Inferior parietal cortex (tissue), 1 donor: Measurements from ENCODE around the gene CXCR4.

Experiments used
- DNase-seq: peaks from one replicate; pipeline ENCODE4 v3.0.0-alpha.2; 2016; ENCODE audit errors: extremely low spot score

CXCR4 gene

DNA sequence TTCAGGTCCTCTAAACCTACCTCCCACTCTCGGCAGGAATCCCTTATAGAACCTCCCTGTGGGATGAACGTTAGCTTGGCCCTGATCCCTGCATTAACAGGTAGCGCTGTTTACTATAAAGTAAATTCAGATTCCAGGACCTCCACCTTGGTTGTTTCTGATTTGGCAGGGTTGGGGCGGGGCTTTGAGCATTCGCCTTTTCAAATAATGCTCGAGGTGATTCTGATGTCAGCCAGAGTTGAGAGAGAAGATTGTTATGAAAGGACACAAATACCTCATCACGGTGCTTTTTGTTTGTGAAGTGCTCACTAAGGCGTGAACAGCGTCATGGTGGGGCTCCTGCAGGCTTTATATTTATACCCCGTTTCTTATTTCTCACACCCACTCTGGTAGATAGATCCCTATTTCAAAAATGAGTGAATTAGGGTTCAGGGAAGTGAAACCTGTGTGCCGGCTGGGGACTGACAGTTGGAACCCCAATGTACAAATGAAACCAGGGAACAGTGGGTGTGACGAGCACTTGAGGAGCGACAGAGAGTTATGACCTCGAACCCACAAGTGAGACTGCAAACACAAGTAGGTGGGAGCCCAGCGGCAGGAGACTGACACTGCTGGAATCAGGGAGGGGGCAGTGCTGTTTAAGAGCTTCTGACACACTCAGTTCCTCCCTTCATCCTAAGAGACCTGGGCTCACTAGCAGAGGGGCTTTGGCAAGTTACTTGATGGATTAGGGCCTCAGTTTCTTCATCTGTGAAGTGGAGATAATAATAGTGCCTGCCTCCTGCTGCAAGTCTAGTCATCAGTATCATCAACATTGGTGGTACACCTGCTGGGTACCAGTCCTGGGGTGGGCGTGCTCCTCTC, 14.2 kb upstream of the CXCR4 start:
- DNase-seq = no peak

DNA sequence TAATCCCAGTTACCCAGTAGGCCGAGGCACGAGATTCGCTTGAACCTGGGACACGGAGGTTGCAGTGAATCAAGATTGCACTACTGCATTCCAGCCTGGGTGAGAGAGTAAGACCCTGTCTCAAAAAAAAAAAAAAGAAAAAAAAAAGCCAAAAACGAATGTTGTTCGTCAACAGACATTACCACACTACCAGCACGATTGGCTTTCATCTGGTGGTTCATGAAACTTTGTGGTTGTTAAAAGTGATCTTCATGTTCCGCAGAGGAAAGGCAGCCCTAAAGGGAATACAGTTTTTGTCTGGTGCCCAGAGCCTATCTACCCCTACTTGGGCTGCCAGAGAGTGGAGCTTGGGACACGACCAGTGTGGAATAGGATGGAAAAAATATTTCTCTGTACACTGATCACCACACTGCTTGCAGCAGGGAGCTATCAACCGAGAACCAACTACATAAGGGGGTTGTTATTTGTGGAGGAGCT, 13.6 kb upstream of the CXCR4 start:
- no peak for DNase-seq

DNA sequence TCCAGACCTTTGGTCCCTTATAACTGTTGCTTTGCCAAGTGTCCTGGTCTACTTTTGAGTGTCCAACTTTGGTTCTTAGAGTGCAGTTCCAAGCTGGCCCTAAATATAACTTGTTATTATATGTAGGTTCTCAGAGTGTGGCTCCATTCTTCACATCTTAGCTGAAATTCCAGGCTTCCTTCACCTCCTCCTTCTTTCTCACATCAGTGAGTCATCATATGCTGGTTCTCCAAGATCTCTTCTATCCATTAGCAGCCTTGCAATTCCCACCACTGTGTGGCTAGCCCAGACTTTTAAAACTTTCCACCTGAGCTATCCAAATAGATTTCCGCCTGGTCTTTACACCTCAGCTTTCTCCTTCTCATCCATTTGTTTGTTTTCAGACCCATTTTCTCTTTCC, 12.6 kb upstream of the CXCR4 start:
- no peak for DNase-seq

DNA sequence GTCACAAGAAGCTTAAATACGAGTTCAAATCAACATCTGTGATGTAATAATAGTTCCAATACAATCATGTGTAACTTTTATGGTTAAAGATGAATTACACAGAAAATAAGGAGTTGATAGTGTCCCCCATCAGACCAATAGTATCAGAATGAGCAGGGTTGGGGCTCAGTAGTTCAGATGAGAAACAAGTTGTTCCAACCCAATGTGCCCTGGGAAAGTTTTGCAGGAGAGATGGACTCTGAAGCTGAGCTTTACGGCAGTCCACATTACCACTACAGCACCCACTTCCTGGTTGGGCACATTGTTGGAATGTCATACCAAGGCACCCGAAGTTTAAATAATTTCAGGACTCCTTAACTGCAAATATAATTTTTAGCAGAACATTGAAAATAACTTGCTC, 12.1 kb upstream of the CXCR4 start:
- no peak for DNase-seq

DNA sequence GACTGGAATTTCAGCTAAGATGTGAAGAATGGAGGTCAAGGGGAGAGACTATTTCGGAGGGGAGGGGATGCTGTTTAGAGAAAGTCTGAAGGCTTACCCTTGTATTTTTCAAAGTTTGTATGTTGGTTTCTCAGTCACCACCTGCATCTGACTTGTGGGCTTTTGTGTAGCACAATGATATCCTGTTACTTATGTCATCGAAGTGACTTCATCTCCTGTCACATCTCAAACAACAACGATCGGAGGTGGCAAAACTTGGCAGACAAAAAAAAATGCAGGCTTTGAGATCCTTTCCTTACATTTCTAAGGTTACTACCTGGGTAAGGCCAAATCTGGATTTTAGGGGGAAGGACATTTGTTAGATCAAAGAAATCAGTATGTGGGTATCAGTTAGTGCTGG, 11.7 kb upstream of the CXCR4 start:
- no peak for DNase-seq

DNA sequence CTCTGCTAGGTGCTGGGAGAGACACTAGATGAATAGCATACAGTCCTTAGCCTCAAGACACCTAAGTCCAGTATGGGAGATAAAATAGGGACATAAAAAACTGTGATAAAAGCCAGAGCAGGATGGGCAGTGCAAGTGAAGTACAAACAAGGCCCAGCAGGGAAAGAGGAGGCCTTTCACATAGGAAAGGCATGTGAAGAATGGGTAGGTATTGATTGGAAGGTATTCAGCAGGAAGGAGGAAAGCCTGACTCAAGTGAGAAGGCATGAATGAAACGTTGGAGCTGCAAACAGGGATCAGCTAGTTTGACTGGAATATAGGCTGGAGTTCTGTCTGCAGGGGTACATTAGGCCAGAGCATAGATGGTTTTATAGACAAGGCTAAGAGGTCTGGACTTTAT, 11.0 kb upstream of the CXCR4 start:
- no peak for DNase-seq

DNA sequence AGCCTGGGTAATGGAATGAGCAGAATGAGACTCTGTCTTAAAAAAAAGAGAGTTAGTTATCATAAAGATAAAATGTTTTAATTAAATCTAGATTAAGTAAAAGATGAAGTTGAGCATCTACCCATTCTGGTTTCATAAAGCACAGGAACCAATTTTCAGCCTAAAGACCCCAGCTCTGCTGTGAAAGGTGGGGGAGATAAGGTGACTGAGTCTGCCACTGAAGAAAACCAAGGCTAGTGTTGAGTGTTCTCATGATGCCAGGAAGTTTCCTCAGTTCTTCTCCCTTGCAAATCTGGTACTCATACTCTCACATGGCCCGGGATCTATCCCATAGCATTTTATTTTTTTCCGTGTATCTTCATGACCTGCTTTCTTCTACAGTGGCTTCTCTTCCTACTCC, 10.4 kb upstream of the CXCR4 start:
- DNase-seq = no peak

DNA sequence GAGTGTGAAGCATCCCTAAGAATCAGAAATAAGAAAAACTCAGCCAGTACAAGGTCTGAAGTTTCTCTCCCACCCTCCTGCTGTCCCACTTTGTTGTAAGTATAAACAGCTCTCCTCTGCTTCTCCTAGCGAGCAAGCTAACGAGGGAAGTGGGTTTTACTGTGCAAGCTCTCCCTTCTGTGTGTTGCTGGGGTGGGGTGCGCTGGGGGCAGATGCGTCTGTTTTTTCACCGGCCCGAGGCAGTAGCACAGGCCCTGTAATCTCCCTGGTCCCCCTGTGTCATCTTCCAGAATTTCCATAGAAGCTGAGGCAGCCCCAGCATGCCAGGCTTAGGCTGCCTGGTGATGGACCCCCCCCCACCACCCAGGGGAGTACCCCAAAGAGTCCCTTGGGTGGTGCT, 9.4 kb upstream of the CXCR4 start:
- no peak for DNase-seq

DNA sequence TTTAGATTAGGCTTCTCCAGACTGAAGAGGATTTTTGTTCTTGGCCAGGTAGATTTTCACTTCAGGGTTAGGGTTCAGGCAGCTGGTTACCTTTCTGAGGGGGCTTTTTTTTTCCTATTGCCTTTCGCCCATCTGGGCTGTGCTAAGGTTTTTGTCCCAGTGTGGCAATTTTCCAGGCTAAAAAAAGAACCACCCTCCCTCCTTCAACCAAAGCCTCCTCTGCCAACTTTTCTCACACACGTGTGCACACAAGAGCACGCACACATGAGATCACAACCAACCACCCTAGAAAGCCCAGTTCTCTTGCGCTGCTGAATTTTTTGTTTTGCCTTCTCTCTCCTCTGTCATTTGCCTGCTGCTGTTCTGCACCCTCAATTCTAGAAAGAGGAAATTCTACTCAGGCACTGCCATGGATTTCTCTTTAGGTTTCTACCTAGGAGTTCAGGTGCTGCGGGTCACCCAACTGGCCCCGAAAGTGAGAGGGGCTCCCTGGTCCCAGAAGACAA, 8.5 kb upstream of the CXCR4 start:
- DNase-seq = no peak

DNA sequence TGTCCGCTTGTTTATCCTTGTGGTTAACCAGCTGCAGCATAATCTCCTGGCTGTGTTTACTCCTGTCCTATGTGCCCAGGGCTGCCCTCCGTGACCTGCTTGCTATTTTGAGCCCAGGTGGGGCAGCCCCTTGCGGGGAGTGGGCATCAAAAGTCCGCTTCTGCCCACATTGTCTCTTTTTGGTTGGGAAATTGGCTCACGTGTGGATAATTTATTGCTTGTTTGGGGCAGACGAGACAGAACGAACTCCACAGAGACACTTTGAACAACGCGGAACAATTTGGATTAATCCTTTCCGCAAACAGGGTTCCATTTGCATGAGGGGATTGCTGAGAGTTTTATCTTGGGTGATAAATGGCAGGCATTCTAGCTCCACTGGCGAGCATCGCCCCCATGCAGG, 8.1 kb upstream of the CXCR4 start:
- no peak for DNase-seq

DNA sequence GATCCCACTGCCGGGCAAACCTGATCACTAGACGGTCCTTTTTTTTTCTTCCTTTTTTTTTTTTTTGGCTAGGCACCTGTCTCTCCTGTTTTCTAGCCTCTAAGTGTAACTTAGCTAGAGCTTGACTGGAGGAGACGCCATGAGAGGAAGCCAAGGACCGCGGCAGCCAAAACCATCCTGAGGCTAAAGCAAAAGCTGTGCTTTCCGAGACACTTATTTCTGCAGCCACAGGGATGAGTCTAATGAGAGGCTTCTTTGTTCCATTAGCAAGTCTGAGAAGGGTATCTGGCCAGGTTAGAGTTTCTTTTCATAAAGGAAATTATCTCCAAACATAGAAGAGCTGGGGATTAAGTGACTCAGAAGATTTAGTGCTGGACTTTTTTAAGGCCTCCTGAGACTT, 7.3 kb upstream of the CXCR4 start:
- no peak for DNase-seq

DNA sequence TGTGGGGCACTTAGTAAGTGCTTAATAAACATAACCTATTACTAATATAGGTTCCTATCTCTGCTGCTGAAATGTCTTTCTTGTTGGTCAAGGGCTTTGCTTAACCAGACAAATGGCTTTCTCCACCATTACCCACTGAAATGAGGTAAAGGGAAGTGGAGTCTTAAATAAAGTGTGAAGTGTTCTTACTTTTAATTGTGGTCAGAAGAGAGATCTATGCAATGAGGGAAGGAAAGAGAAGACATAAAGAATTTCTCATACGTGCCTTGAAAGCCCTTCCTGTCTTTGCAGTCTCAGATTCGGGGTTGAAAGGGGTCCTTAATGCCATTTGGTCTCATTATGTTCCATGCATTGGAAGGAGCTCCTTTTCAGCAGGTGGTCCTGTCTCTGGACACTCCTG, 6.9 kb upstream of the CXCR4 start:
- DNase-seq = no peak

DNA sequence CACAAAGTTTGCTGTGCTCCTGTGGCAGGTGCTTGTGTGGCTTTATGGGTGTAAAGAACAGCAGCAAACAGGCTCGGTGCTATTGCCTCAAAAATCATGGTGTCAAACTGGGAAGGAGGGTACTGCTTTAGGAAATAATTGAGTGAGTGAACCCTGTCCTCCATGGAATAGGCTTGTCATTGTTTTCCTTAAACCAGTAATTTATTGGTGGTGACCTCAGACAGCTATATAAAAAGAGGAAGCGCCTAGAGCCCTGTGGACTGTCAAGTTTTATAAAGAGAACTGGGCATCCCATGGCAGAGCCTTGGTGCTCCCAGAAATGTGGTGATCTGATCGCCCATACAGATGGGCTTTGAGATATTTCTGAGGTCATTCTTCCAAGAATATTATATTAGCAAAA, 4.7 kb upstream of the CXCR4 start:
- no peak for DNase-seq

DNA sequence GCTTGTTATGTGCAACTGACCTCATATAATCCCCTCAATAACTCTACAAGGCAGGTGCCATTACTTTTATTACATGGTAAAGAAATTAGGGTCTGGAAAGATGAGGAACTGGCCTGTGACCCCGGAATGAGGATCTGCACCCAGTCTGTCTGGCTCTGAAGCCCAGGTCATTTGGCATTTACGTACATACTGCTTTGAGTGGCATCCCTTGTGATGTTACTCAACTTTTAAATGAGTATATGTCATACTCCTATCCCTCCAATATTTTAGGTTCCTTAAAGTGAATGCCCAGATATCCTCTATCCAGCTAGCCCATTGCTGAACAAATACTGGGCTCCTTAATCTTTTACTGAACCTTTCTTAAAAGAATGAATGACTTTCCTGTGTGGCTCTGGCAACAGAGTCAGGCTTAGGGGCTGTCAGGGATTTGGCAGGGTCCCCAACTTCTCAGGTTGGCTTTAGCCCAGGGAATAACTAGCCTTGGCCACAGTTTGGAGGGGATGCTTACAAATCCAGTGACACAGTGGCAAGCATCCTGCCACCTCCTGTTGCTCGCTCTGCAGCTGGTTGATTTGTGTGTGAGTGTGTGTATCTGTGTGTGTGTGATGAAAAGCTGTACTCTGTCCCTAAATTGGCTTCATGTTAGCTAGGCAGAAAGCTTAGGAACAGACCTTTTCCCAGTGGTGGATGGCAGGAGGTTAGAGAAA, 3.4 kb upstream of the CXCR4 start:
- no peak for DNase-seq

DNA sequence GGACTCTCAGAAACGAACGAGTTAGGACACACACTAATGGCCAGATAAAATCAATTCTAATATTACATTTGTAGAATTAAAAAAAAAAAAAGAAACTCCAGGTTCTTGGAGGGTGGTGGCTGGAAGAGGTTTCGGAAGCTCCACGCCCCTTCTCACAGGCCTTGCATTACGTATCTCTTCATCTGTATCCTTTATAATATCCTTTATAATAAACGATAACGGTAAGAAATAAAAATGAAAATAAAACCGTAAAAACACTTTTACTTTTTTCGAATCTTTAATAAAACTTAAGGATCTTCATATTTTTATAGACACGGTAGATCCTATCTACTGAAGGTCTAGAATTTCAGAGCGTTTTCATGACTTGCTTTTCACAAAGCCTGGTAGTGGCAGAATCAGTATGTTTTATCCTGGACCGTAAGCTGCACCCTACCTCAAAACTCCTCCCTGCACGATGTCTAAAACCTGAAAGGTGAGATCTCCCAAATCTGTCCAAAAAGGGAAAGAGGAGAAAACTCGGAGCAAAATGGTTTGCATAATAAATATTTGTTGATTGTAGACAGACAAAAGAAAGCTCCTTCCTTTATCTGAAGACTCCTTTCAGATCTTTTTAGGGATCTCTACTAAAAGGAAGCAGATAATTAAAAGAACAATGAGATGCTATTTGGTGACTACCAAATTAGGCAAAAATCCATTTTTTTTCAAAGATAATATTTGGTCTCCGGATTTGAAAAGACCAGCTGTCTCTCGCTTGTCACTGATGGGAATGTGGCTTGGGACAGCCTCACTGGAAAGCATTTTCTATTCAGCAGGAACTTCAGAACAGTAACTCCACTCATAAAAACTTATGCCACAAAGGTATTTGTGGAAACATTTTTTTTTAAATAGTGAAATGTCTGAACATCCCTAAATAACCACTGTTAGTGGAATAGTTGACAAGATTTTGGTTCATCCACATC, 2.0 kb upstream of the CXCR4 start:
- no peak for DNase-seq

DNA sequence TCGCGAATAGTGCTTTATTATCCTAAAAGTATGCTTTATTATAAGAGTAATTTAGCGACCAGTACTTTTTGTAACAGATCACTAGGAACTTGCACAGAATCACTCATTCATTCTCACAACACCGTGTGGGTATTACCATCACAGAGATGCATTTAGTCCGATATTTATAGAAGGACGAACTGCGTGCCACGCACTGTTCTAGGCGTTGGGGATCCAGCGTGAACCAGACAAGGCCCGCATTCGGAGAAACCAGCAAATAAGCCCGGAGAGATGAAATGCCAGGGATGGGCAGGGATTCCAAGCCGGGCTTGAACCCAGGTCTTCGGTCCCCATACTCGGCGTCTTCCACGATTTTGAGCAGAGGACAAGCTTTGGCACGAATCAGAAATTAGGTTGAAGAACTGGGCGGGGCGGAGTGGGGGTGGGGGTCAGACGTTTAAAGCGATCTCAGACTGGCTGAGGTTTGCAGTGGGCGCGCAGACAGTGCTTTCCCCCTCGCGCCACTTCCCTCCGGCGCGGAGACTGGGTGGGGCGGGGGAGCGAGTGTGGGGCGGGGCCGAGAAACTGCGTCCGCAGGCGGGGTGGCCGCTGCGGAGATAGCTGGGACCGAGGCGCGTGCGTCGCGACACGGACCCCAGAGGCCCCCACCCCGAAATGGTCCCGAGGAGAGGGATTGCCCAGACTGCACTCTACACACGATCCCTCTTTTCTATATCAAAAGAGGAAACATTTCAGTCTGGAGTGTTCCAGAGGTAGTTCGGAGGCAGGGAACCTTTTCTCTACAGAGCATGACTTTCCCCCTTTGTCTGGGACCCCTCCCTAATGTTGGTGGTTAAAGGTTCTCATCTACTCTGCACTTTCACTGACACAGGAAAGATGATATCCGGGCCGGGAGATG, 1.1 kb upstream of the CXCR4 start:
- DNase-seq = no peak

DNA sequence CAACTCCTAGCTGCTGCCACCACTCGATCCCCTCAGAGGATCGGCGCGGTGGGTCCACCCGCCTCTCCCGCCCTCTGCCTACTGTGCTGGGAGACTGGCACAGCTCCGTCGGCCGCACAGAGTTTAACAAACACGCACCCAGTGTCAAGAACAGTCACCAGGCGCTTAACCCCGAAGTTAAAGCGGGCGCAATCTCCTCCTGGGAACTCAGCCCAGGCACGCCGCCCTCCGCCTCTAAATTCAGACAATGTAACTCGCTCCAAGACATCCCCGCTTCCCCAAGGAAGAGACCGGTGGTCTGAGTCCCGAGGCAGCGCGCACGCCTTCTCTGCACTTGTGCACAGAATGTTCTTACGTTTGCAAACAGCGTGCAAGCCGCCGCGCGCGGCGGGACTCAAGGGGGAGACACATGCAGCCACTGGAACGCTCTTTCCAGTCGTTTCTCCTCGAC, 533 bp downstream of the CXCR4 start:
- DNase-seq = no peak

DNA sequence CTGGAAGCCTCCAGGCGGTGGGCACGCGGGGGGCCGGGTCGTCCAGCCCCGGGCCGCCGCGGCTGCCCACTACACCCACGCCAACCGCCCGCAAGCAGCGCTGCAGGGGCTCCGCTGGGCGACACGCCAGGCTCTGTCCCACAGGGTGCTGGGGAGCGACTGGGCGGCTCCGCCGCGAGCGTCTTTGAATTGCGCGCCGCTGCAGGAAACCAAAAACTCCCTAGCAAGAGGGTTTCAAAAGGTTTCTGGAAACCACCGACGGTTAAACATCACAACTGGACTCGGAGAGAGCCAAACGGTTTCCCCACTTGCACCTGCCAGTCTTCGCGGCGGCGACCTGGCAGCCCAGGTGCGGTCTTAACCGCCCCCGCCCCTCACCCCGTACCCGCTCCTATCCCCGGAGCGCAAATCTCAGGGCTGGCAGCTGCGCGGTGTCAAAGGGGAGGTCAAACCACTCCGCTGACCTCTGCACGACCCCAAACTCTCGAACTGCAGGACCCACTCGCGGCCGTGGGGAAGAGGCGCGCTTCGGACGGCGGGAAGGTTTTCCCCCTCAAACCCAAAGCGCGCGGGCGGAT, 1.0 kb downstream of the CXCR4 start:
- no peak for DNase-seq

DNA sequence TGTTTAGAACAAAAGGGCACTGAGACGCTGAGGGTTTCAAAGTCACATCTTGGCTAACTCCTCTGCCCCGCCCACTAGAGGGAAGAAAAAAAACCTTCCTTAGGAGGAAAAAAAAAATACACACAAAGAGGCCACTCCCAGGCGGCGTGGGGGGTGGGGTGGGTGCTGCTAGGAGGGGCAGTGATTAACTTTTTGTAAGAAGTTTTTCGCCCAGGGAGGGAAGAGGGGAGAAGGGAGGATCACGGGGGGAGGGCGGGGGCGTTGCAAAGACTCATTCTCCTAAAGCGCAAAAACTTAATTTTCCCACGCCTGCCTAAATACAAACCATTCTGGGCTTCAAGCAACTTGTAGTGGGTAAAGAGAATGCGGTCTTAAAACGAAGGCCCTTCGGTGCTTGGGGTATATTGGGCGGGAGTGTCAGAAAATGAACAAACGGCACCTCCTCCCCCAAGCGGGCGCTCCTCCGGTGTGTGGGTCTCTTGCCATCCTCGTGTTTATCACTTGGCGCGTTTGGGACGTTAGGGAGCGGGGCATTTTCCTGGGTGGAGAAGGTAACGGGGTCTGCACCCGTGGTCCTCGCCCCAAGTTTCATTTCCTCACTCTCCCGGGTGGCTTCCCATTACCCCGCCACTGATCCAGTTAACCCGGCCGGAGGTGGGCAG, 1.7 kb downstream of the CXCR4 start:
- no peak for DNase-seq
